DMS53 (cell line): ENCODE data around the gene MEAK7.
"Not testable (repeated sequence)": the region's sequence is repeated elsewhere in the genome, so short reads cannot be mapped to it uniquely, and the experiment has no call there.

Experiments used
- DNase-seq: peaks from one replicate; lab custom pipeline; 2025; lab: John Stamatoyannopoulos, UW

Gene MEAK7

DNA sequence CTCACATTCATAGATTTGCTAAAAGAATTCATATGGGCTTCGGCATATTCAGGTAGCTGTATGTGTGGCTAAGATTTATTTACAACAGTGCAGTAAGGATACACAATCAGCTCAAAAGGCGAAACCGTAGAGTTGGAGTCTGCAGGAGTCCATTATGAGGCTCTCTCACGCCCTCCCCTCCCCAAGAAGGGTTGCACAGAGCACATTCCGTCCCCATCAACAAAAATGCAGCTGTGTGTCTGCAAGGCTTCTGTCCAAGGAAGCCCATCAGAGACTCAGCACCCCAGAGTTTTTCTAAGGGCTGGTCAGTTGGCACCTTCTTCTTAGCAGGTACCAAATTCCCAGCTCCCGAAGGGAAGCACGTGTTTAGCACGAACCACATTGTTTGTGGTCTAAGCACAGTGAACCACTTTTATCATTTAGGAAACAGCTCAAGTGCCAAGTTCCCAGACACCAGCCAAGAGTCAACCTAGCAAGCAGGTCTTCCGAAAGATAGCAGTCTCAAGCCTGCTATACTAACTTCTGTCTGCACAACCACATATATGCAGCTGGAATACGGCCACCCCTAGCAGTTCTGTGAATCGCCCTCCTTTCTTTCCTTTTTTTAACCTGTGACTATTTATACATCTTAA lies 28.5 kb upstream of the MEAK7 start:
- no peak for DNase-seq

DNA sequence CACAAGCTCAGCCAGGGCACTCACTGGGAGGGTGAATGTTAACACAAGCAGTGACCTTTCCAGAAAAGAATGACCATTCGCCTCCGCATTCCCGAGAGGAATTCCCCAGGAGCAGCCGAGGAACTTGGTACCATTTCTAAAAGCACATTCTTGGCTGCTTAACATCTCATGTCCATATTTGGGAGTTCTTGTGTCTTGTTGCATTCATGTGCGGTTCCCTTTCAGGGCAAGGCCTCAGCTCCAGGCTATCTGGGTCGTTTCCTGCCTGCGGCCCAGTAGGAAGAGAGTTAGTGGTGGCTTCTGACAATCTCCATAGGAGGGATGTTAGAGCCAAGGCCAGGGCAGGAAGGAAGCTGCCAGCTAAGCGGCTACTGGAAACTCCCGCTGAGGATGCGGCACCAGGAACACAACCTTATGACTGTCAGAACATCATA lies 27.8 kb upstream of the MEAK7 start:
- no peak for DNase-seq

GRCh38 chr16:84531671-84532111 lies 27.2 kb upstream of the MEAK7 start:
- no peak for DNase-seq

DNA sequence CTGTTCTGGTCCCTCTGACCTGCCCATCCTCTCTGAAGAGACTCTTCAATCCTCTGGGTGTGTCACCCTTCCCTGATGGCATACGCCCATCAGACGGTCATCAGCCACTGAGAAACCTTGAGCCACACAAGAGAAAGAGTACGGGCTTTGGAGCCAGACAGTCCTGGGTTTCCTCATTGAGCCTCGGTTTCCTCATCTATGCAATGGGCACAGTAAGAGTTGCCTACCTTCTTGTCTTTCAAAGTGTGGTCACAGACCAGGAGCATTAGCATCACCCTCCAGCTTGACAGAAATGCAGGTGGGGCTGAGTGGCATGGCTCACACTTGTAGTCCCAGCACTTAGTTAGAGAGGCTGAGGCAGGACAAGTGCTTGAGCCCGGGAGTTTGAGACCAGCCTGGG lies 26.1 kb upstream of the MEAK7 start:
- no peak for DNase-seq

DNA sequence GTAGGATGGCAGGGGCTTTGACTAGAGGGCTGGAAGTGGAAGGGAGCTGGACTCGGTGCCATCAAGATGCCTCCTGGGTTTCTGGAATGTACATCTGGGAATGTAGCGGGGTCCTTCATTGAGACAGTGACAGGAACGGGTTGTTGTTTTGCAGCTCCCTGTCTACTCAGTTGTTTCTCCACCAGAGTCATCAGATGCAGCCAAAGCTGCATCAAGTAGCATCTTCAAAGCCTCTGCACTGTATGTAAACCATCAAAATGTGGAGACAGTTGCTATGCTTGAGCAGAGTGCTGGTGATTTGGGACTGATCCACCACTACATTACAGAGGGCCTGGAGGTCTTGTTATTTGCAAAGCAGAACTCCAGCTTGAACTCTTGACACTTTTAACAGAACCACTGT lies 25.1 kb upstream of the MEAK7 start:
- DNase-seq, result peak; percentile 11

DNA sequence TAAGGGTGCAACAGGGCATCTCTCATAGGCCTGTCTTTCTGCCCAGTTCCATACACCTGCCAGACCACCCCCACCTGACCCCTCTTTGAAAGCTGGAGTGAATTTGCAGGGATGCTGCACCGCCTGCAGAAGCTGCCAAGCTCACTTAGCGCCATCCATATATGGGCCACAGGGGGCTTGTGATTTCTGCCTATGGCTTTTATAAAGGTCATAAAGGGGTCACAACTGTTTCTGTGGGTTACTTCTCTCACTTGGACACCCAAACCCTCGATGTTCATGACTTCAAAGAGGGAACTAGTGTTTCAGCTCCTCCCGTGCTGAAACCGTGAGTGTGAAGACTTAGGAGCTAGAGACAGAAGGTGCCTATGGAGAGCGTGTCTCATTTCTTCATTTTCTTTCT lies 23.9 kb upstream of the MEAK7 start:
- no peak for DNase-seq

GRCh38 chr16:84527532-84528269 lies 23.2 kb upstream of the MEAK7 start:
- DNase-seq, result no peak

GRCh38 chr16:84526794-84527531 lies 22.5 kb upstream of the MEAK7 start:
- DNase-seq, result no peak

DNA sequence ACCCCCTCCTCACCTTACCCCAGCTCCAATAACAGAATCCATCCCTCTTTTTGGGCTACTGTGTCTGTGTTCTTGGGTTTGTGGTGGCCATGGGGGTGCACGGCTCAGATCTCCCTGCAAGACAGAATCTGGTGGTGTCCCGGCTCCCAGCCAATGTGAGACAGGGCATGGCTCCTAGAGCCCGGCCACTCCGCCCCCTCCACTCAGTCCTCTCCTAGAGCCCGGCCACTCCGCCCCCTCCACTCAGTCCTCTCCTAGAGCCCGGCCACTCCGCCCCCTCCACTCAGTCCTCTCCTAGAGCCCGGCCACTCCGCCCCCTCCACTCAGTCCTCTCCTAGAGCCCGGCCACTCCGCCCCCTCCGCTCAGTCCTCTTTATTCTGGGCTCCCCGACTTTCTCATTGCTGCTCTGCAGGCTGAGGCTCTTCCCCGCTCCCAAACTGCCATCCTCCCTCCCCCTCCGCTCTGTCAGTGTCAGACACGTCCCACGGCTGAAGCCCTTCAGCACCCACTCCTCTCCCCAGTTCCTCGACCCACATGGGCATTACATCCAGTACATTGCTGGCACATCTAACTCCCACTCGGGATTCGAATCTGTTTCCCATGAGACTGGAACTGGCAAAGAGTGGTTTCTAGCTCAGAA lies 20.6 kb upstream of the MEAK7 start:
- not testable (repeated sequence) for DNase-seq

DNA sequence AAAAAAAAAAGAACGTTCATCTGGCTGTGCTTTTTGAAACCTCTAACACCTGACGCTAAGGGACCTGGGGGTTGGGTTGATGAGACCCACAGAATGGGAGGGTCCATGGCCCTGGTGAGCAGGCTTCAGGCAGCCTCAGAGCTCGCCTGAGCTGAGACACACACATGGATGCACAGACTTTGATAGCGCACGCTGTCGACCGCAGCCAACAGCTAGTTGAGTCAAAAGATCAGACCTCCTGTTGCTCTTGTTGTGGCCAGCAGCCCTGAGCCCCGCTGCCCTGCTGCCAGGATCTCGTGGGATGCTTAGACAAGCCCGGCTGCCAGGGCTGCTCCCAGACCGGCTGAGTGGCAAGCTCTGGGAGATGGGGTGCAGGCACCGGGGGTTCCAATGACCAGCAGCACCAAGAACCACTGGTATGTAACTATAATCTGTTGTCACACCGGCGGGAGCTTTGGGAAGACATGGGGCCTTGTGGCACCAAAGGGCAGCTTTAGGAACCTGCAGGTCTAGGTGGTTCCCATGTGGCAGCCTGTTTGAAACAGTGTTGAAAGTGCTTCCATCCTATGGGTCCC lies 20.0 kb upstream of the MEAK7 start:
- DNase-seq, result no peak

DNA sequence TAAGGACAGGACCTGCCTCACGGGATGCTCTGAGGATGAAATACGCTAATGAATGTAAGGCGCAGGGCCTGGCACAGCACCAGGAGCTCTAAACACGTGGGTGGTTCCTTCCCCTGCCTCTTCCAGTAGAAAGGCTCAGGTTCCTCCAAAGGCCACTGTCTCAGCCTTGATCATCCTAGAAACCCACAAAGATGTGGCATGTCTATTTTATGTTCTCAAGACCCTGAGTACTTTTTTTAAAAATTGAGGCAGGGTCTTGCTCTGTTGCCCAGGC lies 17.0 kb upstream of the MEAK7 start:
- DNase-seq, result no peak

DNA sequence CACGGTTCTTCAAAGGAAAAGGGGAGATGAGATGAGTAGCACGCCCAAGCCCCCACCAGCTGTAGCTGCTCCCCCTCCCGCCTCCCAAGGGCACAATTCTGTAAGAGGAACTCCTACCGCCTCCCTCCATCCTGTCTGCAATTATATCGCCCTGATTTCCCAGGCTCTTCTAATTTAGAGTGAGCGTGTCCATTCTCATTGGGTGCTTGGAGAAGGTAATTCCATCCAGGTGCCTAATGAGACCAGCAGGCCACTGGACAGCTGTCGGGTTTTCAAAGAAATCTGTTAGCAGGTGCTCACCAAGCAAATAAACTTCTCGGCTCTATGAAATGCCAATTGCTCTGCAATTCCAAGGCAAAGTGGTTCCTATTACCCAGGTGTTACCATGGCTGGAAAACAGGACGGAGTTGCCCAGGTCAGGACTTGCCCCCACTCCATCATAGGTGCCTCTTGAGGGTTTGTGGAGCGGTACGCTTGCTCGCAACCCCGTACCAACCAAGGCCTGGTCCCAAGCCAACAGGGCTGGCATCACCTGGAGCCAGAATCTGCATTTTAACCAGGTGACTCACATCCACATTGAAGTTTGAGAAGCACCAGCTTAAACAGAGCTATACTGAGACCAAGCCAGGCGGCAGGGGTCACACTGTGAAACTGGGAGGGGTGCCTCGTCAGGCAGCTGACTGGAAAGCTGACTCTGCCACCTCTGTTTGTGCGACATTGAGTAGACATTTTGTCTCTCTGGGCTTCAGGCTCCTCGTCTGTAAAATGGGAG lies 16.5 kb upstream of the MEAK7 start:
- DNase-seq, result peak; percentile 98

- DNase-seq, result no peak
These were observed 15.4 kb upstream of the MEAK7 start for GRCh38 chr16:84519855-84520254.

DNA sequence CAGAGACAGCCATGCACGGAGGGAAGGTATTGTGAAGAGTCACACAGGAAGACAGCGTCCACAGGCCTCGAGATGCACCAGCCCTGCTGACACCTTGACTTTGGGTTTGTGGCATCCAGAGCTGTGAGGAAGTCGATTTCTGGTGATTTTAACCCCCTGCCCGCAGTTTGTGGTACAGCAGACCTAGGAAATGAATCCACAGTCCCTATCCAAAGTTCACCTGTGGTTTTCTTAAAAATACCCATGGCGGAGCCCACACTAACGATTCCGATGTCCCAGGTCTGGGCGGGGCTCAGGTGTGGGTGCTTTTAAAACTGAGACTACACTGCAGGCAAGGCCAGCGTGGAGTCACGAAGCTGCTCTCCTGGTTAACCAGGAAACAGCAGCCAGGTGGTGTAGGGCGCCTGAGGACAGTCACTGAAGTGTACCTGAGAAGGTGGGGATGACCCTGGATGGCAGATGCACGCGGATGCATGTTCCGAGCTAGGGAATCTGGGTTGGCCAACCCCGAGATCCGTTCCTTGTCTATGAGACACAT lies 14.4 kb upstream of the MEAK7 start:
- DNase-seq, result peak; percentile 95

DNA sequence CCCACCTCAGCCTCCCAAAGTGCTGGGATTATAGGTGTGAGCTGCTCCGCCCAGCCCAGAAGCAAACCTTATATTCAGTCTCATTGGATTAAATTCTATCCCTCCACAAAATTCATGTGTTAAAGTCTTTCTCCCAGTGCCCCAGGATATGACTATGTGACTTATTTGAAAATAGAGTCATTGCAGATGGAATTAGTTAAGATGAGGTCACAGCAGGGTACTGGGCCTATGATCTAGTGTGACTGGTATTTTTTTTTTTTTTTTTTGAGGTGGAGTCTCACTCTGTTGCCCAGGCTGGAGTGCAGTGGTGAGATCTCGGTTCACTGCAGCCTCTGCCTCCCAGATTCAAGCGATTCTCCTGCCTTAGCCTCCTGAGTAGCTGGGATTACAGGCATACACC lies 13.8 kb upstream of the MEAK7 start:
- peak; percentile 50 for DNase-seq

- DNase-seq, result no peak
These were observed 12.9 kb upstream of the MEAK7 start for GRCh38 chr16:84517366-84517765.

GRCh38 chr16:84514874-84515835 lies 10.7 kb upstream of the MEAK7 start:
- peak; percentile 78 for DNase-seq

- no peak for DNase-seq
These were observed 9.9 kb upstream of the MEAK7 start for GRCh38 chr16:84514295-84514873.

GRCh38 chr16:84513666-84514065 lies 9.2 kb upstream of the MEAK7 start:
- DNase-seq, result no peak

- no peak for DNase-seq
These were observed 8.7 kb upstream of the MEAK7 start for GRCh38 chr16:84513123-84513522.
